ENCODE results near the gene METTL1. TPM values are rescaled to one million over a fixed set of nuclear protein-coding genes. Genes with fewer than 3 reads are reported as not detected.
A peak's percentile ranks its signal among the peaks of the same experiment; 100 is the strongest.

METTL1 gene
- total and polyA plus RNA-seq, 9 of the 15 experiments (the other 6 are each of a cell fraction or from before 2014, with no cell fraction given), result 12.6 to 65.9 (median 39.2) TPM

GRCh38 chr12:57813971-57814772 is 42.3 kb upstream of the METTL1 start:
- Histone ChIP-seq H2AFZ (ENCODE audit: low read depth, low read length) (no peak overlapping the region), H3K9me1 (ENCODE audit: control insufficient read depth, insufficient read depth, low read length) (peaks cover 6% of the 10 kb centered on the region), H3K27me3 (ENCODE audit: control insufficient read depth in 2 of 2, insufficient read depth in 2 of 2, low read length in 2 of 2) (no peaks in the 10 kb centered on the region), H3K79me2 (ENCODE audit: control insufficient read depth, insufficient read depth, low read length) (no peaks in the 10 kb centered on the region), H3K36me3 (ENCODE audit: control insufficient read depth, insufficient read depth, low read length) (no peaks in the 10 kb centered on the region), H3K4me2 (ENCODE audit: insufficient read depth, low read length) (no peak overlapping the region), H3K27ac (ENCODE audit: extremely low read depth, low read depth, low read length) (no peak overlapping the region), H4K20me1 (replicated peaks; ENCODE audit: control insufficient read depth, insufficient read depth, low read length) (no peaks in the 10 kb centered on the region; the same call in 1 of the 2 replicates), H3K9me3 (replicated peaks; ENCODE audit: control insufficient read depth, insufficient read depth, low read depth, low read length) (no peaks in the 10 kb centered on the region), H3K9ac (ENCODE audit: insufficient read depth in 1 of 2, low read depth in 2 of 2, low read length in 2 of 2) (0 out of 4 replicates have a peak overlapping the region, but pooled peaks of 1 of the 2 experiments have one; percentile 17), H3K4me1 (replicated peaks in 1 of 2; ENCODE audit: control insufficient read depth in 2 of 2, insufficient read depth in 2 of 2, low read length in 2 of 2) (peaks cover 14 to 28% of the 10 kb centered on the region in 2 experiments; a peak in 3 of 5 replicates), H3K4me3 (no peak overlapping the region)
- ChIA-PET POLR2A (interaction anchor here (0.7 kb wide), 1 partner anchor 31 kb away, joined by 4 read pairs; no protein-coding TSS in a partner anchor), CTCF (ENCODE audit: low intra/inter-chr PET ratio) (interaction anchor here (0.7 kb wide), 1 partner anchor 94 kb away, joined by 3 read pairs; no protein-coding TSS in a partner anchor)
- no peak for DNase-seq (ENCODE audit: extremely low read depth in 1 of 4, low spot score in 3 of 4)
- 66% methylated on average over 15 of the region's 17 CpGs for WGBS (ENCODE audit: insufficient coverage, low coverage, missing lambda C conversion rate)
- FAIRE-seq, result no peak
- in situ Hi-C loops (cut with MboI) (no loop called here), intact Hi-C loops (cut with micrococcal nuclease) (loop anchor here (2.0 kb wide), 1 partner anchor 55 kb away; no protein-coding TSS in a partner anchor)
- ATAC-seq, result no peak
- TF ChIP-seq NFIC (IDR thresholded peaks at IDR 0.05) (0 out of 2 replicates have a peak, but pooled peaks have one; percentile 14), CTCF (IDR thresholded peaks at IDR 0.05 in 2 of 3, conservative IDR thresholded peaks at IDR 0.05 in 1 of 3; ENCODE audit: insufficient read depth in 2 of 3, low read depth in 1 of 3, low read length in 3 of 3) (0 out of 6 replicates have a peak, but pooled peaks of 1 of the 3 experiments have one; percentile 9), E2F3 (CRISPR knock-in tag; IDR thresholded peaks at IDR 0.05) (no peak)
- BruUV-seq (replicated peaks), result no TSS peak

Data from K562 (cell line).